Cardiac fibroblast (primary cell): ENCODE results near the gene ZNF774.
A peak's percentile ranks its signal among the peaks of the same experiment; 100 is the strongest.

Experiments
- DNase-seq, 2 donors: peaks; one replicate each; pipeline versions ENCODE4 v3.0.0 to v3.0.0-alpha.2; 2010; ENCODE audit warnings: low read depth in 2 of 2
- H3K4me3 ChIP-seq, 2 donors: replicated peaks in 1 of 2; 1 replicate in 1 of 2; 2 replicates in 1 of 2; pipeline ENCODE4 v1.5.1; 2011; ENCODE audit warnings: low read depth in 2 of 2, low read length in 2 of 2, mild to moderate bottlenecking in 2 of 2, moderate library complexity in 1 of 2
- TF ChIP-seq, protein P1 (sequence below): IDR thresholded peaks from one replicate; pipeline ENCODE4 v1.5.1; 2011; ENCODE audit warnings: low read depth, mild to moderate bottlenecking, low read length, inconsistent platforms

ZNF774 gene

GRCh38 chr15:90396321-90396720 lies 44.2 kb downstream of the ZNF774 start:
- H3K4me3 ChIP-seq = no peak overlapping the region
- no peak for DNase-seq
- TF ChIP-seq, protein P1, sequence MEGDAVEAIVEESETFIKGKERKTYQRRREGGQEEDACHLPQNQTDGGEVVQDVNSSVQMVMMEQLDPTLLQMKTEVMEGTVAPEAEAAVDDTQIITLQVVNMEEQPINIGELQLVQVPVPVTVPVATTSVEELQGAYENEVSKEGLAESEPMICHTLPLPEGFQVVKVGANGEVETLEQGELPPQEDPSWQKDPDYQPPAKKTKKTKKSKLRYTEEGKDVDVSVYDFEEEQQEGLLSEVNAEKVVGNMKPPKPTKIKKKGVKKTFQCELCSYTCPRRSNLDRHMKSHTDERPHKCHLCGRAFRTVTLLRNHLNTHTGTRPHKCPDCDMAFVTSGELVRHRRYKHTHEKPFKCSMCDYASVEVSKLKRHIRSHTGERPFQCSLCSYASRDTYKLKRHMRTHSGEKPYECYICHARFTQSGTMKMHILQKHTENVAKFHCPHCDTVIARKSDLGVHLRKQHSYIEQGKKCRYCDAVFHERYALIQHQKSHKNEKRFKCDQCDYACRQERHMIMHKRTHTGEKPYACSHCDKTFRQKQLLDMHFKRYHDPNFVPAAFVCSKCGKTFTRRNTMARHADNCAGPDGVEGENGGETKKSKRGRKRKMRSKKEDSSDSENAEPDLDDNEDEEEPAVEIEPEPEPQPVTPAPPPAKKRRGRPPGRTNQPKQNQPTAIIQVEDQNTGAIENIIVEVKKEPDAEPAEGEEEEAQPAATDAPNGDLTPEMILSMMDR = no peak

DNA sequence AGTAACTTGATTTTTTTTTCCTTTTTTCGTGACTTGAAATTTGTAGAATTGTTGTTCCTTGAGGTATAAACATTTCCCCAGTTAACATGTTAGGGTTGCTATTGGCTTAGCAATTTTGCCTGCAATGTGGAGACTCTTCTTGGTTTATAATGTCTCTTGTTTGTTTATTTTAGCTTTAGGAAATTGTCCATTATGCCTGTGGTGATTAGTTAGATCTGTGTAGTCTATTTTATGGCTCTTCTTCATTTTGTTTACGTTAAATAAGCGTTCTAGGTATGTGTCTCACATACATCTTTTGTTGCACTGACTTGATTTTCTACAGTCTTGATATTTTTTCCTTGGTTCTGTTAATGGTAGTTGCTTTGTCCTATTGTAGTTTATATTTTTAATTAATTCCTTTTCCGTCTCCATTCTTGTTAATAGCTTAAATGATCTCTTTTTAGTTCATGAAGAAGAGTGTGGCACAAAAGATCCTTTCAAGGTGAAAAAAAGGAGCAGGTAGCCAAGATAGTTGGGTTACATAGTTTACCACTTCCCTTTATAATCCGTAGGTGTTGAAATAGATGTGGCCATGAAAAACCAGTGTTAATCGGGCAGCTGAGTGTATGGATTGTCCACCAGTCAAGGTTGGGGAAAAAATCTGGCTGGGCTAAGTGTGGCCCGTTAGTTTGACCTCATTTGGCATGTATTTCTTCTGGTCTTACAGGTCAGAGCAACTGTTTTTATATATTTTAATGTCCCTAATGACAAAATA lies 48.1 kb downstream of the ZNF774 start:
- peak in 1 of 2 donors; percentile 34 for DNase-seq
- H3K4me3 ChIP-seq = no peak overlapping the region
- TF ChIP-seq, protein P1 = no peak

- TF ChIP-seq, protein P1 = no peak
- DNase-seq = peak; percentile 97 to 98
- no peak overlapping the region for H3K4me3 ChIP-seq
Measured at GRCh38 chr15:90400759-90401314, 48.8 kb downstream of the ZNF774 start.

- TF ChIP-seq, protein P1 = no peak
- no peak overlapping the region for H3K4me3 ChIP-seq
- no peak for DNase-seq
Measured at GRCh38 chr15:90401495-90401894, 49.4 kb downstream of the ZNF774 start.

DNA sequence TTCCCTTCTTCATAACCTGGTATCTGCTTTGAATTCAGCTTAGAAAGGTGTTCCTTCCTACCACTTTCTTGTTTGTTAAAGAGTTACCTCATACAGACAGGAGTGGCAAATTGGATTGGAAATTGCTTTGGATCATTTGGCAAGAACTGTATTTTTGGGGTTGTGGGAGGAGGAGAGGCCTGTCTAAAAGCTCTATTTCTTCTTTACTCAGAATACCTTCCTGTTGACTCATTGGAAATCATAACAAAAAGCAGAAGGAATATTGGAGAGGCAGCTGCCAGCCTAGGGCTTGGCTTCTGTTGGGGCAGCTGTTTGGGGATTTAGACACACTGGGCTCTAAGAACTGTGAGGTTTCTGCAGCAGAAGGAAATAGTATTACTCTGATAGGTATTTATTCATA lies 50.1 kb downstream of the ZNF774 start:
- TF ChIP-seq, protein P1 = no peak
- H3K4me3 ChIP-seq = no peak overlapping the region

GRCh38 chr15:90402767-90403166 lies 50.7 kb downstream of the ZNF774 start:
- TF ChIP-seq, protein P1 = no peak
- H3K4me3 ChIP-seq = no peak overlapping the region
- DNase-seq = peak in 1 of 2 donors; percentile 35

More for the DNA sequence above, 50.1 kb downstream of the ZNF774 start:
- DNase-seq = peak; percentile 86 to 89
